GM21723 (cell line): ENCODE data around the gene TLK1.

ENCODE experiments used
- ATAC-seq: cut with Tn5 transposase; IDR thresholded peaks from one replicate; pipeline ENCODE4 v1.9.1; 2021; ENCODE audit warnings: mild to moderate bottlenecking, moderate library complexity; ENCODE audit not compliant: unreplicated experiment

TLK1 gene

GRCh38 chr2:171009386-171009785, 151.3 kb downstream of the TLK1 start:
- ATAC-seq = no peak

GRCh38 chr2:171008550-171009205, 152.0 kb downstream of the TLK1 start:
- ATAC-seq = no peak

DNA sequence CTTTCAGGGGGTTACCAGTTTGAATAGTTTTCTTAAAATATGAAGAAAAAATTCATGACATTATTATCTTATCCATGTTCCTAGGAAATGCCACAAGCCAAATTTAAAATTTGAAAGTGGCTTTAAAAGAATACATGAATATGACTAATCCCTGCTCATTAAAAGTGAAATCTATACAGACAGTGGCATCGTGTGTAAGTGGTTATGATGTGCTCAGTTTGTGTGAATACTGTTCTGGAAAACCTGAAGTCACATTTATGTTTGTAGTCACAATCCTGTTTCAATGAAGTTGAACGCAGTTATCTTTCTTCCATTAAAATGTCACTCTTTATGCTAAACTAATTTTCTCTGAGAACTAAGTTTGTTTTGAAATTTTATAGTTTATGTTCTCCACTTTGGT, 155.9 kb downstream of the TLK1 start:
- ATAC-seq = no peak

- no peak for ATAC-seq
Observed at GRCh38 chr2:171004363-171004762, 156.3 kb downstream of the TLK1 start.

DNA sequence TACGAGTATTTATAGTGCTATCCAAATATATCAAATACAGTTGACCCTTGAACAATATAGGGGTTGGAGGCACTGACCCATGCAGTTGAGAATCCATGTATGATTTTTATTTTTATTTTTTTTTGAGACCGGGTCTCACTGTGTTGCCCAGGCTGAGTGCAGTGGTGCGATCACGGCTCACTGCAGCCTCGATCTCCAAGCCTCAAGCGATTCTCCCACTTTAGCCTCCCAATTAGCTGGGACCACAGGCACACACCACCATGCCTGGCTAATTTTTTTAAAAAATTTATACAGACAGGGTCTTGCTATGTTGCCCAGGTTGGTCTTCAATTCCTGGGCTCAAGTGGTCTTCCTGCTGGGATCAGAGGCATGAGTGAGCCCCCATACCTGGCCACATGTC, 161.0 kb downstream of the TLK1 start:
- ATAC-seq = no peak

DNA sequence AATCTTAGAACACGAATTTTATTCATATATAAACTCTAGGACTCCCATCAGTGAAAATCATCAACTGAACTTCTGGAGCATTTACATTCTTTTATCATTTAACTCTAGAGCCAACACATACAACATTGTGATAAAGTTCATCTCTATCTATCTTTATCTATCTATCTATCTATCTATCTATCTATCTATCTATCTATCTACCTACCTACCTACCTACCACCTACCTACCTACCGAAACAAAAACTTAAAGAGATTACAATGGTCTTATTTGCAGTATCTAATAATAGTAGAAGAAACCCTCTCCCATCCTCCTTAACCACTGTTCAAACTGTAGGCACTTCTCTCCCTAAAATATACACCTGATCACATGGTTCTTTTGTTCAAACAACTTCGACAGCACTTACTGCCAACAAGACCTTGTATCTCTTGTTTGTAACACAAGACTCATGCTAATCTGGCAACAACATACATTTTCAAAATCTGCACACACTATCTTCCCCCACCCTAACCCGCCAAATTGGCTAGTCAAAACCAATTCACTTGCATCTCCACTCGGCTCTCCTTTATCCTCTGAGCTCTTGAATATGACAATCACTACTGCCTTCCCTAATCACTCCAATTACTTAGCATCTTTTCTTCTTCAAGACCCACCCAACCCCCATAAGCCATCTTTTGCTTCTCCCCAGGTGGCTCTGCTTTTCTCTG, 162.6 kb downstream of the TLK1 start:
- ATAC-seq = no peak

DNA sequence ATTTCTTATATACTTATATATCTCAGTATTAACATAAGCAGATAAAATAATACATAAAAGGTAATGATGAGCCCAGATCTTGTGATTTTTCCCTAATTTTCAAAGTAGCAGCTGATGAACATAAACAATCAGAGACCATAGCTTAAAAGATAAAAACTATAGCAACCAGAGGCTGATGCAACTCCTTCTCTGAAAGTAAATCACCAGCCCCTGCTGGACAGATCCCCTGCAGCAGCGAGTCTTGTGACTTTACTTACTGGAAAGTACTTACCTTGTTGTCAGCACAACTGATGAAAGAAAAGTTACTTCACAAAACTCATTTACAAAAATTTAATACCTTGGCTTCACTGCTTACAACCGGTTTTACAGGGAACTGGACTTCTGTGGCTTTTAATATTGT, 164.4 kb downstream of the TLK1 start:
- no peak for ATAC-seq

- ATAC-seq = no peak
Observed at GRCh38 chr2:170991398-170992182, 169.1 kb downstream of the TLK1 start.

GRCh38 chr2:170986566-170987258, 174.0 kb downstream of the TLK1 start:
- no peak for ATAC-seq

- no peak for ATAC-seq
Observed at GRCh38 chr2:170985407-170985806, 175.3 kb downstream of the TLK1 start.

GRCh38 chr2:170984079-170984478, 176.6 kb downstream of the TLK1 start:
- ATAC-seq = no peak

DNA sequence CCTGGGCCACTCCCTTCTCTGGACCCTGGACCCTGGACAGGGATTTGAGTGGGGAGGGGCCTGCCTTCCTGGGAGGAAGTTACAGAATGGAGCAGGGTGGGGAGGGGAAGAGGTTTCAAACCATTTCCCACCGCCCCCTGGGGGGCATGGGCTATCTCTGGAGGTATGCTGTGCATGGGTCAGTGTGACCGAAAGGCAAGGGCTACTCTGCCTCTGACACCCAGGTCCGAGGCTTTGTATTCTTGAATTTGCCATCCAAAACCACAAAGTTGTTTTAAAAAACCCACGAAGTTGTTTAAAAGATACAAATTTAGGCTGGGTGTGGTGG, 184.8 kb downstream of the TLK1 start:
- no peak for ATAC-seq

DNA sequence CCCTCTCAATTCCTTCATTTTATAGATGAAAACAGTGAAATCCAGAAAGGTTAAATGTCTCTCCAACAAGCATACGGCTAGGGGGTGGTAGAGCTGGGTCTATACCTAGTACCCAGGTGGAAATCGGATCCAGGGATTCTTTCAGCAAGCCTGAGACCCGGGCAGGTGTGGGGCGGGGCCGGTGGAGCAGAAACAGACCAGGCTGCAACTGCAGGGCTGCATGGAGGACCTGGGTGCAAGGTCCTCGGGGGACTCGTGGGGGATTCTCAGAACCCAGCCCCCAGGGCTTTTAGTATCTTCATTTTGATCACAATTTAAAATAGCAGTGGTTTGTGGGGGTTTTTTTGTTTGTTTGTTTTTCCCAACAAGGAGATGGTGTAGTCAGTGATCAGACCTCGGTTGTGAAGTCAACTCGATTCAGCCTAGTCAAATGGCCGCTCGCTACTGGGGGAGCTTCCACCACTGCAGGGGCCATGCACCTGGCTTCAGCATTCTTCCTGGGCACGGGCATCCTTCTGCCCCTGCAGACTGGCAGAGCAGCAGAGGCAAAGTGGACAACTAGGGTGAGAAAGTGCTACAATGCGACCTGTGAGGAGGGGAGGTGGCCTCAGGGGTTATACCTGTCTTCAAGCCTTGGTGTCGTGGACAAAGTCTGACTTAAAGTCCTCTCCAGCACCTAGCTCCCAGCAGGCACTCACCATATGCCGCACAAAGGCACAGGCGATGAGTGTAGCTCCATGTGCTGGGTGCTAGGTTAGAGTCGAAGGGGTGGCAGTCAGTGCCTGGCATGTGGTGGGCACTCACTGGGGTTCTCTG, 185.4 kb downstream of the TLK1 start:
- ATAC-seq = no peak

GRCh38 chr2:170974304-170974993, 186.2 kb downstream of the TLK1 start:
- no peak for ATAC-seq

GRCh38 chr2:170973492-170974303, 187.0 kb downstream of the TLK1 start:
- peak; percentile 94 for ATAC-seq

- no peak for ATAC-seq
Observed at GRCh38 chr2:170973225-170973491, 187.5 kb downstream of the TLK1 start.

DNA sequence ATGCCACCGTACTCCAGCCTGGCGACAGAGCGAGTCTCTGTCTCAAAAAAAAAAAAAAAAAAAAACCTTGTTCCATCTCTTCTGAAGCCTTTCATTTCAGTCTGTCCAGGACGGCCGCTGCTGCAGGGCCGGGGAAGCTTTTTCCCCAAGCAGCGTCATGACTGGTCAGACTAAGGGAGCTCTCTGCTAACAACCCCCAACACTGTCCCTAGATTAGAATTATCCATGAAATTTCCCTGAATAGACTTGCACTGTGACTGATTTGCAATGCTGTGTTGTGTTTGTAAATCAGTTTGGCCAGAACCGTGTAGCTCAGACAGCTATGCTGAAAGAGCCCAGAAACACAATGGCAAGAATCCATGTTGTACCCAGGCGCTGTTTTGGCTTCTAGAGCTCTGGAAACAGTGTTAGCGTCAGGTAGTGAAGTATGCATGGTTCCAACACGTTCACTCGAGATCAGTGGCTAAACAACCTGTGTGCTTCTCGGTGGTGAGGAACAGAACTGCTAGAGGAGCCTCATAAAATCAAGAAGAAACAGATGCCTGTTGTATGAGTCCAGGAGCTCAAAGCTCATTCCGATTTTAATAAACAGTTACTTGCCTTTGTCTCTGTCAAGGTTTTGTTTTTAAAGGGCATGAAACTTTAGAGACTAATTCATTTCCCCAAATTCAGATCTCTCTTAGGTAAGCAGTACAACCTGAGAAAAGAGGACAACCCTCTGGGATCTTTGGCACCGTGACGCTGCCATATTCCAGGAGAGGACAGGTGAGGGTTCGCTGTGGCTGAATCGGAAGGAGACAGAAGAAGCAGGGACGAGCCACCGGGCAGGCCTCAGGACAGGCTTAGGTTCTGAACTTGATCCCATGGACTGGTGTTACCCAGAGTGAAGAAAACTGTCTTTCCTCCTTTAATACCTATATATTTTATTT, 188.1 kb downstream of the TLK1 start:
- ATAC-seq = no peak

DNA sequence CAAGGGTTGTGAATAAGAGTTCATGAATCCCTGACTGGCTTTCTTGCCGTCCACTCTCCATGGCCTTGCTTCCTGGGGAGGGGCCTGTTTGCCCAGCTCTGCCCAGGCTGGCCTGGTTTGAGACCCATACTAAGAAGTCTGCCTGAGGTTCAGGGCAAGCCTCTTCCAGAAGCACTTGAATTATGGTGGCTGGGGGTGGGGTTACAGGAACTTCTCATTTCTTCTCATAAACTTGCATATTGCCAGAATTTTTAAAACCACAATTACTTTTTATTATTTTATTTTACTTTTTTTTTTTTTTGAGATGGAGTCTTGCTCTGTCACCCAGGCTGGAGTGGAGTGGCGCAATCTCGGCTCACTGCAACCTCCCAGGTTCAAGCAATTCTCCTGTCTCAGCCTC, 189.6 kb downstream of the TLK1 start:
- no peak for ATAC-seq
